Natural killer cell treated with Interleukin-12 subunit alpha and Interleukin-12 subunit beta and Interleukin-15 and Interleukin-18, amount 100 ng/mL, for 72 hours (primary cell): ENCODE results near the gene TAF1C. TPM values are rescaled to one million over a fixed set of nuclear protein-coding genes. Genes with fewer than 3 reads are reported as not detected.
"Not testable (repeated sequence)": the region's sequence is repeated elsewhere in the genome, so short reads cannot be mapped to it uniquely, and the experiment has no call there.

Source experiments
- ATAC-seq, 2 donors: fragments of 150-1000 bp; cut with Tn5 transposase in 1 of 2; sonication (Bioruptor Pico), chemical (Tn5 transposase) in 1 of 2; 2 replicates each; pipeline ENCODE4 v1.10.0; 2021
- DNase-seq: peaks from one replicate; pipeline ENCODE4 v3.0.0; 2022; ENCODE audit warnings: low spot score
- H3K27ac Mint-ChIP-seq, 2 donors: 1 replicate in 1 of 2; 2 replicates in 1 of 2; pipeline ENCODE4 v1.8.0; 2022; ENCODE audit warnings: mixed read lengths in 2 of 2, mild to moderate bottlenecking in 1 of 2, moderate library complexity in 1 of 2
- H3K27me3 Mint-ChIP-seq, 2 donors: 1 replicate in 1 of 2; 2 replicates in 1 of 2; pipeline ENCODE4 v1.8.0; 2022; ENCODE audit warnings: mixed read lengths in 2 of 2
- H3K36me3 Mint-ChIP-seq: one replicate; pipeline ENCODE4 v1.8.0; 2022; ENCODE audit warnings: mixed read lengths
- H3K4me1 Mint-ChIP-seq, 2 donors: 1 replicate in 1 of 2; 2 replicates in 1 of 2; pipeline ENCODE4 v1.8.0; 2022; ENCODE audit warnings: low read depth in 2 of 2, mixed read lengths in 2 of 2, mild to moderate bottlenecking in 1 of 2
- H3K4me3 Mint-ChIP-seq: one replicate; pipeline ENCODE4 v1.8.0; 2022; ENCODE audit warnings: mixed read lengths
- H3K9me3 Mint-ChIP-seq: 2 replicates; pipeline ENCODE4 v1.8.0; 2022; ENCODE audit warnings: mixed read lengths
- total RNA-seq, 2 donors: library from RNA; stranded (reverse); gene quantifications; one replicate each; pipeline ENCODE4 v1.2.3, GENCODE V29; 2022

Gene TAF1C
- total RNA-seq, 2 donors from 2014 or later = 50.4 to 92.3 TPM

- H3K27me3 Mint-ChIP-seq, H3K4me1 Mint-ChIP-seq, H3K4me3 Mint-ChIP-seq, H3K36me3 Mint-ChIP-seq, ATAC-seq, H3K27ac Mint-ChIP-seq, DNase-seq, H3K9me3 Mint-ChIP-seq: not testable (repeated sequence)
Observed at GRCh38 chr16:84204551-84204950, 17.7 kb upstream of the TAF1C start.

- H3K27ac Mint-ChIP-seq = no peak overlapping the region
- H3K4me1 Mint-ChIP-seq = no peaks in the 10 kb centered on the region
- no peaks in the 10 kb centered on the region for H3K36me3 Mint-ChIP-seq
- no peak overlapping the region for H3K4me3 Mint-ChIP-seq
- DNase-seq = no peak
- ATAC-seq = no peak
- H3K27me3 Mint-ChIP-seq = peaks cover 0 to 4% of the 10 kb centered on the region in 2 donors
- H3K9me3 Mint-ChIP-seq = no peaks in the 10 kb centered on the region
Observed at GRCh38 chr16:84199861-84200260, 13.0 kb upstream of the TAF1C start.

- no peak for ATAC-seq
- Mint-ChIP-seq H3K4me1 (peaks cover 0 to 5% of the 10 kb centered on the region in 2 donors), H3K27me3 (peaks cover 0 to 4% of the 10 kb centered on the region in 2 donors), H3K36me3 (no peaks in the 10 kb centered on the region), H3K27ac (no peak overlapping the region), H3K4me3 (no peak overlapping the region), H3K9me3 (no peaks in the 10 kb centered on the region)
- DNase-seq = no peak
Observed at GRCh38 chr16:84199097-84199496, 12.2 kb upstream of the TAF1C start.

GRCh38 chr16:84198401-84198800, 11.5 kb upstream of the TAF1C start:
- no peaks in the 10 kb centered on the region for H3K9me3 Mint-ChIP-seq
- no peak overlapping the region for H3K27ac Mint-ChIP-seq
- peaks cover 0 to 11% of the 10 kb centered on the region in 2 donors for H3K4me1 Mint-ChIP-seq
- no peak for DNase-seq
- no peak overlapping the region for H3K4me3 Mint-ChIP-seq
- ATAC-seq = no peak
- H3K27me3 Mint-ChIP-seq = peaks cover 0 to 4% of the 10 kb centered on the region in 2 donors
- H3K36me3 Mint-ChIP-seq = no peaks in the 10 kb centered on the region

GRCh38 chr16:84197466-84198128, 10.7 kb upstream of the TAF1C start:
- no peak for DNase-seq
- Mint-ChIP-seq H3K4me1 (peaks cover 0 to 13% of the 10 kb centered on the region in 2 donors), H3K4me3 (no peak overlapping the region), H3K36me3 (no peaks in the 10 kb centered on the region), H3K27ac (no peak overlapping the region), H3K9me3 (no peaks in the 10 kb centered on the region), H3K27me3 (peaks cover 0 to 4% of the 10 kb centered on the region in 2 donors)
- no peak for ATAC-seq

GRCh38 chr16:84196727-84197394, 10.0 kb upstream of the TAF1C start:
- Mint-ChIP-seq H3K4me1 (peaks cover 0 to 13% of the 10 kb centered on the region in 2 donors), H3K27me3 (peaks cover 0 to 4% of the 10 kb centered on the region in 2 donors), H3K27ac (no peak overlapping the region), H3K9me3 (no peaks in the 10 kb centered on the region), H3K4me3 (no peak overlapping the region), H3K36me3 (no peaks in the 10 kb centered on the region)
- ATAC-seq (no peak), DNase-seq (no peak)

GRCh38 chr16:84196101-84196500, 9.2 kb upstream of the TAF1C start:
- no peaks in the 10 kb centered on the region for H3K9me3 Mint-ChIP-seq
- DNase-seq = no peak
- no peak for ATAC-seq

GRCh38 chr16:84195201-84196093, 8.6 kb upstream of the TAF1C start:
- Mint-ChIP-seq H3K4me1 (peaks cover 0 to 13% of the 10 kb centered on the region in 2 donors), H3K4me3 (no peak overlapping the region), H3K27ac (no peak overlapping the region), H3K36me3 (no peaks in the 10 kb centered on the region), H3K9me3 (no peaks in the 10 kb centered on the region), H3K27me3 (peaks cover 0 to 4% of the 10 kb centered on the region in 2 donors)
- no peak for DNase-seq
- ATAC-seq = no peak

More at GRCh38 chr16:84196101-84196500, 9.2 kb upstream of the TAF1C start:
- Mint-ChIP-seq H3K4me3 (no peak overlapping the region), H3K27ac (no peak overlapping the region), H3K36me3 (no peaks in the 10 kb centered on the region), H3K4me1 (peaks cover 0 to 13% of the 10 kb centered on the region in 2 donors), H3K27me3 (peaks cover 0 to 4% of the 10 kb centered on the region in 2 donors)

GRCh38 chr16:84194470-84195200, 7.8 kb upstream of the TAF1C start:
- no peaks in the 10 kb centered on the region for H3K9me3 Mint-ChIP-seq
- peak overlapping the region; percentile 27 for H3K4me3 Mint-ChIP-seq
- peaks cover 0 to 4% of the 10 kb centered on the region in 2 donors for H3K27me3 Mint-ChIP-seq
- H3K36me3 Mint-ChIP-seq = no peaks in the 10 kb centered on the region
- DNase-seq (no peak), ATAC-seq (peak; percentile 37 to 46)
- peaks cover 0 to 13% of the 10 kb centered on the region in 2 donors for H3K4me1 Mint-ChIP-seq
- H3K27ac Mint-ChIP-seq = no peak overlapping the region

GRCh38 chr16:84194018-84194417, 7.2 kb upstream of the TAF1C start:
- peaks cover 0 to 13% of the 10 kb centered on the region in 2 donors for H3K4me1 Mint-ChIP-seq
- H3K27ac Mint-ChIP-seq = no peak overlapping the region
- ATAC-seq (no peak), DNase-seq (no peak)
- no peaks in the 10 kb centered on the region for H3K36me3 Mint-ChIP-seq
- H3K27me3 Mint-ChIP-seq = peaks cover 0 to 4% of the 10 kb centered on the region in 2 donors
- H3K9me3 Mint-ChIP-seq = no peaks in the 10 kb centered on the region
- H3K4me3 Mint-ChIP-seq = no peak overlapping the region

GRCh38 chr16:84193480-84193879, 6.6 kb upstream of the TAF1C start:
- Mint-ChIP-seq H3K36me3 (no peaks in the 10 kb centered on the region), H3K27ac (no peak overlapping the region), H3K27me3 (peaks cover 0 to 2% of the 10 kb centered on the region in 2 donors), H3K9me3 (no peaks in the 10 kb centered on the region), H3K4me3 (no peak overlapping the region), H3K4me1 (peaks cover 0 to 13% of the 10 kb centered on the region in 2 donors)
- DNase-seq = no peak
- ATAC-seq = no peak

GRCh38 chr16:84191466-84191865, 4.6 kb upstream of the TAF1C start:
- DNase-seq (no peak), ATAC-seq (no peak)
- H3K4me1 Mint-ChIP-seq = peaks cover 0 to 13% of the 10 kb centered on the region in 2 donors

GRCh38 chr16:84190731-84191388, 4.0 kb upstream of the TAF1C start, which contains the start of gene ADAD2:
Gene ADAD2 (plus strand): TSS chr16:84191157. CDS start chr16:84191231, 74 bp downstream.
- H3K27me3 Mint-ChIP-seq = no peaks in the 10 kb centered on the region
- ATAC-seq (no peak), DNase-seq (no peak)
- H3K36me3 Mint-ChIP-seq = no peaks in the 10 kb centered on the region
- no peaks in the 10 kb centered on the region for H3K9me3 Mint-ChIP-seq
- no peak within 1 kb of the TSS for H3K4me3 Mint-ChIP-seq
- peaks cover 0 to 13% of the 10 kb centered on the region in 2 donors for H3K4me1 Mint-ChIP-seq
- no peak within 1 kb of the TSS for H3K27ac Mint-ChIP-seq

More at GRCh38 chr16:84191466-84191865, 4.6 kb upstream of the TAF1C start:
- H3K36me3 Mint-ChIP-seq = no peaks in the 10 kb centered on the region
- no peaks in the 10 kb centered on the region for H3K27me3 Mint-ChIP-seq
- no peaks in the 10 kb centered on the region for H3K9me3 Mint-ChIP-seq
- no peak overlapping the region for H3K27ac Mint-ChIP-seq
- no peak overlapping the region for H3K4me3 Mint-ChIP-seq
